GM12878 (cell line): ENCODE measurements around the gene TELO2.

Experiments used
- EP300 ChIP-seq, 2 experiments: fragments of 150-350 bp in 1 of 2; IDR thresholded peaks; 2 replicates each; pipeline ENCODE4 v1.6.1; 2011 to 2012; ENCODE audit warnings: low read depth in 2 of 2, low read length in 2 of 2, borderline replicate concordance in 1 of 2, improper control_type of control experiment in 1 of 2, inconsistent platforms in 1 of 2; ENCODE audit not compliant: control insufficient read depth in 1 of 2
- HDAC6 ChIP-seq: fragments of 200-600 bp; sonication (generic); IDR thresholded peaks from one replicate; pipeline ENCODE4 v1.8.0; 2017; ENCODE audit warnings: antibody characterized with exemption; ENCODE audit not compliant: unreplicated experiment
- HDGF ChIP-seq: fragments of 450-650 bp; IDR thresholded peaks from 2 replicates; pipeline ENCODE4 v1.6.1; 2016; ENCODE audit warnings: antibody characterized with exemption
- PAX5 ChIP-seq: IDR thresholded peaks from 2 replicates; pipeline ENCODE4 v1.6.1; 2011; ENCODE audit warnings: low read depth, low read length, borderline replicate concordance
- POLR2A ChIP-seq: IDR thresholded peaks from 2 replicates; pipeline ENCODE4 v1.6.1; 2011; ENCODE audit warnings: low read depth, mild to moderate bottlenecking, low read length
- POLR2AphosphoS5 ChIP-seq: IDR thresholded peaks from 2 replicates; pipeline ENCODE4 v1.6.1; 2011; ENCODE audit warnings: mild to moderate bottlenecking, low read length, inconsistent platforms
- POU2F2 ChIP-seq: IDR thresholded peaks from 3 replicates; pipeline ENCODE4 v1.6.1; 2011; ENCODE audit warnings: low read depth, mild to moderate bottlenecking, low read length, borderline replicate concordance
- TF ChIP-seq, protein P1 (sequence below), 3 experiments: IDR thresholded peaks in 2 of 3; conservative IDR thresholded peaks in 1 of 3; 2 replicates each; pipeline ENCODE4 v1.5.1; 2011; ENCODE audit warnings: low read depth in 3 of 3, low read length in 3 of 3, mild to moderate bottlenecking in 3 of 3, control low read depth in 2 of 3, moderate library complexity in 2 of 3, inconsistent platforms in 1 of 3, mixed read lengths in 1 of 3; ENCODE audit not compliant: control insufficient read depth in 2 of 3, insufficient read depth in 1 of 3; ENCODE audit errors: extremely low read depth in 1 of 3
- TF ChIP-seq, protein P2 (sequence below): fragments of 450-650 bp; IDR thresholded peaks from 2 replicates; pipeline ENCODE4 v1.6.1; 2017; ENCODE audit warnings: antibody characterized with exemption, mild to moderate bottlenecking, moderate library complexity
- TF ChIP-seq, protein P3 (sequence below): IDR thresholded peaks from 2 replicates; pipeline ENCODE4 v1.6.1; 2012; ENCODE audit warnings: low read depth, low read length, improper control_type of control experiment
- TF ChIP-seq, protein P4 (sequence below): IDR thresholded peaks from 2 replicates; pipeline ENCODE4 v1.6.1; 2011; ENCODE audit warnings: borderline replicate concordance, low read depth, mild to moderate bottlenecking, moderate library complexity, low read length; ENCODE audit not compliant: insufficient read depth, poor library complexity, severe bottlenecking
- TF ChIP-seq, protein P5 (sequence below): fragments of 450-650 bp; IDR thresholded peaks from 2 replicates; pipeline ENCODE4 v1.6.1; 2018; ENCODE audit warnings: borderline replicate concordance, mild to moderate bottlenecking; ENCODE audit not compliant: partially characterized antibody

DNA sequence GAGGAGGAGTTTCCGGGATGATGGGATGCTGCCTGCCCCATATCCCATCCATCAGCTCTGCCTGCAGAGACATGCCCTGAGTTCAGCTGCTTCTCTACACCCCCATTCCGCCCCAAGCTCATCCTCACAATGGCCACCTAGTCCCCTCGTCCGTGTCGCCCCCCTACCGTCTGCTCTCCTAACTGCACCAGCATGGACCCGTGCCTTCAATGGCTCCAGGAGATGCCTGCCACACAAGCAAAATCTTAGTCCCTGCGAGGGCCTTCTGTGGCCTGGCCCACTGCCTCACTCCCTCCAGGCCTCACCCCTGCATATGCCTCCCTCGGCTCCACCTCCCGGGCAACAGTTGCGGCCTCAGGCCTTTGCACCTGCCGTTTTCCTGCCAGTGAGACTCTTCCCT is 1.8 kb upstream of the TELO2 start:
- no peak for TF ChIP-seq POLR2AphosphoS5
- TF ChIP-seq, protein P1, sequence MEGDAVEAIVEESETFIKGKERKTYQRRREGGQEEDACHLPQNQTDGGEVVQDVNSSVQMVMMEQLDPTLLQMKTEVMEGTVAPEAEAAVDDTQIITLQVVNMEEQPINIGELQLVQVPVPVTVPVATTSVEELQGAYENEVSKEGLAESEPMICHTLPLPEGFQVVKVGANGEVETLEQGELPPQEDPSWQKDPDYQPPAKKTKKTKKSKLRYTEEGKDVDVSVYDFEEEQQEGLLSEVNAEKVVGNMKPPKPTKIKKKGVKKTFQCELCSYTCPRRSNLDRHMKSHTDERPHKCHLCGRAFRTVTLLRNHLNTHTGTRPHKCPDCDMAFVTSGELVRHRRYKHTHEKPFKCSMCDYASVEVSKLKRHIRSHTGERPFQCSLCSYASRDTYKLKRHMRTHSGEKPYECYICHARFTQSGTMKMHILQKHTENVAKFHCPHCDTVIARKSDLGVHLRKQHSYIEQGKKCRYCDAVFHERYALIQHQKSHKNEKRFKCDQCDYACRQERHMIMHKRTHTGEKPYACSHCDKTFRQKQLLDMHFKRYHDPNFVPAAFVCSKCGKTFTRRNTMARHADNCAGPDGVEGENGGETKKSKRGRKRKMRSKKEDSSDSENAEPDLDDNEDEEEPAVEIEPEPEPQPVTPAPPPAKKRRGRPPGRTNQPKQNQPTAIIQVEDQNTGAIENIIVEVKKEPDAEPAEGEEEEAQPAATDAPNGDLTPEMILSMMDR (IDR thresholded peaks at IDR 0.05 in 2 of 3, conservative IDR thresholded peaks at IDR 0.05 in 1 of 3; ENCODE audit: control insufficient read depth in 2 of 3, extremely low read depth in 1 of 3, insufficient read depth in 1 of 3, low read depth in 3 of 3, low read length in 3 of 3) = no peak
- TF ChIP-seq, protein P2, sequence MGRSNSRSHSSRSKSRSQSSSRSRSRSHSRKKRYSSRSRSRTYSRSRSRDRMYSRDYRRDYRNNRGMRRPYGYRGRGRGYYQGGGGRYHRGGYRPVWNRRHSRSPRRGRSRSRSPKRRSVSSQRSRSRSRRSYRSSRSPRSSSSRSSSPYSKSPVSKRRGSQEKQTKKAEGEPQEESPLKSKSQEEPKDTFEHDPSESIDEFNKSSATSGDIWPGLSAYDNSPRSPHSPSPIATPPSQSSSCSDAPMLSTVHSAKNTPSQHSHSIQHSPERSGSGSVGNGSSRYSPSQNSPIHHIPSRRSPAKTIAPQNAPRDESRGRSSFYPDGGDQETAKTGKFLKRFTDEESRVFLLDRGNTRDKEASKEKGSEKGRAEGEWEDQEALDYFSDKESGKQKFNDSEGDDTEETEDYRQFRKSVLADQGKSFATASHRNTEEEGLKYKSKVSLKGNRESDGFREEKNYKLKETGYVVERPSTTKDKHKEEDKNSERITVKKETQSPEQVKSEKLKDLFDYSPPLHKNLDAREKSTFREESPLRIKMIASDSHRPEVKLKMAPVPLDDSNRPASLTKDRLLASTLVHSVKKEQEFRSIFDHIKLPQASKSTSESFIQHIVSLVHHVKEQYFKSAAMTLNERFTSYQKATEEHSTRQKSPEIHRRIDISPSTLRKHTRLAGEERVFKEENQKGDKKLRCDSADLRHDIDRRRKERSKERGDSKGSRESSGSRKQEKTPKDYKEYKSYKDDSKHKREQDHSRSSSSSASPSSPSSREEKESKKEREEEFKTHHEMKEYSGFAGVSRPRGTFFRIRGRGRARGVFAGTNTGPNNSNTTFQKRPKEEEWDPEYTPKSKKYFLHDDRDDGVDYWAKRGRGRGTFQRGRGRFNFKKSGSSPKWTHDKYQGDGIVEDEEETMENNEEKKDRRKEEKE = no peak
- no peak for TF ChIP-seq PAX5
- TF ChIP-seq EP300 (IDR thresholded peaks at IDR 0.05; ENCODE audit: borderline replicate concordance in 1 of 2, control insufficient read depth in 1 of 2, low read depth in 2 of 2, low read length in 2 of 2) = no peak
- no peak for TF ChIP-seq POLR2A
- no peak for TF ChIP-seq POU2F2
- TF ChIP-seq HDGF = no peak
- TF ChIP-seq, protein P3, sequence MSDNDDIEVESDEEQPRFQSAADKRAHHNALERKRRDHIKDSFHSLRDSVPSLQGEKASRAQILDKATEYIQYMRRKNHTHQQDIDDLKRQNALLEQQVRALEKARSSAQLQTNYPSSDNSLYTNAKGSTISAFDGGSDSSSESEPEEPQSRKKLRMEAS = no peak
- TF ChIP-seq HDAC6 = no peak
- TF ChIP-seq, protein P4, sequence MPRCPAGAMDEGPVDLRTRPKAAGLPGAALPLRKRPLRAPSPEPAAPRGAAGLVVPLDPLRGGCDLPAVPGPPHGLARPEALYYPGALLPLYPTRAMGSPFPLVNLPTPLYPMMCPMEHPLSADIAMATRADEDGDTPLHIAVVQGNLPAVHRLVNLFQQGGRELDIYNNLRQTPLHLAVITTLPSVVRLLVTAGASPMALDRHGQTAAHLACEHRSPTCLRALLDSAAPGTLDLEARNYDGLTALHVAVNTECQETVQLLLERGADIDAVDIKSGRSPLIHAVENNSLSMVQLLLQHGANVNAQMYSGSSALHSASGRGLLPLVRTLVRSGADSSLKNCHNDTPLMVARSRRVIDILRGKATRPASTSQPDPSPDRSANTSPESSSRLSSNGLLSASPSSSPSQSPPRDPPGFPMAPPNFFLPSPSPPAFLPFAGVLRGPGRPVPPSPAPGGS = no peak
- TF ChIP-seq, protein P5, sequence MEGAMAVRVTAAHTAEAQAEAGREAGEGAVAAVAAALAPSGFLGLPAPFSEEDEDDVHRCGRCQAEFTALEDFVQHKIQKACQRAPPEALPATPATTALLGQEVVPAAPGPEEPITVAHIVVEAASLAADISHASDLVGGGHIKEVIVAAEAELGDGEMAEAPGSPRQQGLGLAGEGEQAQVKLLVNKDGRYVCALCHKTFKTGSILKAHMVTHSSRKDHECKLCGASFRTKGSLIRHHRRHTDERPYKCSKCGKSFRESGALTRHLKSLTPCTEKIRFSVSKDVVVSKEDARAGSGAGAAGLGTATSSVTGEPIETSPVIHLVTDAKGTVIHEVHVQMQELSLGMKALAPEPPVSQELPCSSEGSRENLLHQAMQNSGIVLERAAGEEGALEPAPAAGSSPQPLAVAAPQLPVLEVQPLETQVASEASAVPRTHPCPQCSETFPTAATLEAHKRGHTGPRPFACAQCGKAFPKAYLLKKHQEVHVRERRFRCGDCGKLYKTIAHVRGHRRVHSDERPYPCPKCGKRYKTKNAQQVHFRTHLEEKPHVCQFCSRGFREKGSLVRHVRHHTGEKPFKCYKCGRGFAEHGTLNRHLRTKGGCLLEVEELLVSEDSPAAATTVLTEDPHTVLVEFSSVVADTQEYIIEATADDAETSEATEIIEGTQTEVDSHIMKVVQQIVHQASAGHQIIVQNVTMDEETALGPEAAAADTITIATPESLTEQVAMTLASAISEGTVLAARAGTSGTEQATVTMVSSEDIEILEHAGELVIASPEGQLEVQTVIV = no peak
